K562 (cell line): Measurements from ENCODE around the gene AZGP1. TPM values are rescaled to one million over a fixed set of nuclear protein-coding genes. Genes with fewer than 3 reads are reported as not detected.

Experiments used
- ATAC-seq: fragments of 200-7000 bp; cut with Tn5 transposase; 3 replicates; pipeline ENCODE4 v1.9.1; 2020; ENCODE audit warnings: moderate library complexity
- BruUV-seq: library from RNA; stranded (reverse); fragments of 400-500 nt; replicated peaks from 2 replicates; lab custom pipeline; 2021; lab: Mats Ljungman, UMichigan
- CTCF ChIA-PET: fragments of 300-600 bp; formaldehyde crosslinking; extraction: SDS; loops from one replicate; lab custom pipeline; 2021; ENCODE audit warnings: low intra/inter-chr PET ratio; lab: Yijun Ruan, JAX
- POLR2A ChIA-PET: fragments of 300-600, 350-650 bp; sonication (Branson Sonifier 250); formaldehyde crosslinking; extraction: SDS; loops from one replicate; lab custom pipeline; 2021; ENCODE audit warnings: antibody characterized with exemption, inconsistent platforms; lab: Yijun Ruan, JAX
- DNase-seq, 4 experiments: peaks; one replicate each; pipeline versions ENCODE4 v3.0.0 to v3.0.0-alpha.2; 2011 to 2018; ENCODE audit warnings: low spot score in 3 of 4, mixed read lengths in 3 of 4; ENCODE audit errors: extremely low read depth in 1 of 4
- FAIRE-seq: peaks from 2 replicates; lab custom pipeline; 2011; peaks lifted over from hg19 to GRCh38; lab: Jason Lieb, UNC
- H2AFZ ChIP-seq: 2 replicates; pipeline ENCODE4 v1.6.0; 2011; ENCODE audit warnings: low read depth, low read length, control low read depth, inconsistent platforms
- H3K27ac ChIP-seq: fragments of 200-600 bp; 3 replicates; pipeline ENCODE4 v1.8.0; 2011; ENCODE audit warnings: low read depth, mild to moderate bottlenecking, control low read depth, inconsistent platforms, low read length, moderate library complexity, mixed read lengths; ENCODE audit errors: extremely low read depth
- H3K27me3 ChIP-seq, 2 experiments: fragments of 300-600 bp in 1 of 2; 2 replicates in 1 of 2; 3 replicates in 1 of 2; pipeline versions ENCODE4 v1.6.0 to v1.8.0; 2011; ENCODE audit warnings: inconsistent platforms in 2 of 2, low read length in 2 of 2, mild to moderate bottlenecking in 1 of 2, mixed read lengths in 1 of 2, moderate library complexity in 1 of 2; ENCODE audit not compliant: control insufficient read depth in 2 of 2, insufficient read depth in 2 of 2
- H3K36me3 ChIP-seq: fragments of 300-600 bp; 3 replicates; pipeline ENCODE4 v1.8.0; 2011; ENCODE audit warnings: mild to moderate bottlenecking, low read length, inconsistent platforms; ENCODE audit not compliant: control insufficient read depth, insufficient read depth
- H3K4me1 ChIP-seq, 2 experiments: fragments of 200-600 bp in 1 of 2; replicated peaks in 1 of 2; 2 replicates in 1 of 2; 3 replicates in 1 of 2; pipeline versions ENCODE4 v1.5.1 to v1.8.0; 2011; ENCODE audit warnings: inconsistent platforms in 2 of 2, low read length in 2 of 2, mild to moderate bottlenecking in 1 of 2, mixed read lengths in 1 of 2, moderate library complexity in 1 of 2; ENCODE audit not compliant: control insufficient read depth in 2 of 2, insufficient read depth in 2 of 2
- H3K4me2 ChIP-seq: 2 replicates; pipeline ENCODE4 v1.6.1; 2011; ENCODE audit warnings: low read length, control low read depth, inconsistent platforms, mixed read lengths; ENCODE audit not compliant: insufficient read depth
- H3K4me3 ChIP-seq: fragments of 200-600 bp; sonication (generic), shearing (Covaris generic); 2 replicates; pipeline ENCODE4 v1.5.1; 2016; ENCODE audit warnings: control low read depth, inconsistent platforms
- H3K79me2 ChIP-seq: fragments of 200-600 bp; 3 replicates; pipeline ENCODE4 v1.8.0; 2011; ENCODE audit warnings: low read length, inconsistent platforms; ENCODE audit not compliant: control insufficient read depth, insufficient read depth
- H3K9ac ChIP-seq, 2 experiments: 2 replicates each; pipeline versions ENCODE4 v1.6.0 to v1.6.1; 2011; ENCODE audit warnings: low read depth in 2 of 2, low read length in 2 of 2, control low read depth in 1 of 2, inconsistent platforms in 1 of 2, mild to moderate bottlenecking in 1 of 2, mixed read lengths in 1 of 2; ENCODE audit not compliant: insufficient read depth in 1 of 2
- H3K9me1 ChIP-seq: one replicate; pipeline ENCODE4 v1.6.0; 2011; ENCODE audit warnings: inconsistent platforms, mild to moderate bottlenecking, low read length, moderate library complexity; ENCODE audit not compliant: control insufficient read depth, insufficient read depth
- H3K9me3 ChIP-seq: replicated peaks from 2 replicates; pipeline ENCODE4 v1.5.1; 2011; ENCODE audit warnings: low read depth, low read length, inconsistent platforms; ENCODE audit not compliant: control insufficient read depth, insufficient read depth
- H4K20me1 ChIP-seq: replicated peaks from 2 replicates; pipeline ENCODE4 v1.6.1; 2011; ENCODE audit warnings: low read length, inconsistent platforms, mixed read lengths; ENCODE audit not compliant: control insufficient read depth, insufficient read depth
- ARID4B ChIP-seq: sonication (generic); formaldehyde crosslinking; IDR thresholded peaks from 2 replicates; pipeline ENCODE4 v1.8.0; 2022; ENCODE audit warnings: mild to moderate bottlenecking, missing genetic modification reagents
- EP400 ChIP-seq: fragments of 450-650 bp; IDR thresholded peaks from 2 replicates; pipeline ENCODE4 v1.6.1; 2017; ENCODE audit warnings: antibody characterized with exemption, mild to moderate bottlenecking, moderate library complexity
- MAFG ChIP-seq: fragments of 450-650 bp; conservative IDR thresholded peaks from 2 replicates; pipeline ENCODE4 v1.6.1; 2016; ENCODE audit warnings: missing genetic modification characterization, missing compliant biosample characterization
- NBN ChIP-seq: fragments of 450-650 bp; IDR thresholded peaks from 2 replicates; pipeline ENCODE4 v1.6.1; 2016; ENCODE audit warnings: low read depth, mild to moderate bottlenecking
- NCOA4 ChIP-seq: fragments of 450-650 bp; IDR thresholded peaks from 2 replicates; pipeline ENCODE4 v1.6.1; 2018; ENCODE audit warnings: mild to moderate bottlenecking; ENCODE audit not compliant: partially characterized antibody
- NR2C1 ChIP-seq, 2 experiments: fragments of 450-650 bp; IDR thresholded peaks; 2 replicates each; pipeline ENCODE4 v1.6.1; 2017; ENCODE audit warnings: mild to moderate bottlenecking in 2 of 2, antibody characterized with exemption in 1 of 2, inconsistent platforms in 1 of 2, missing compliant biosample characterization in 1 of 2, missing genetic modification characterization in 1 of 2
- ZNF174 ChIP-seq: fragments of 250-450 bp; sonication (Bioruptor Pico); IDR thresholded peaks from 2 replicates; pipeline ENCODE4 v1.4.0; 2020; ENCODE audit warnings: mild to moderate bottlenecking
- ZNF347 ChIP-seq: fragments of 450-650 bp; formaldehyde crosslinking; IDR thresholded peaks from 2 replicates; pipeline ENCODE4 v1.4.0; 2020; ENCODE audit warnings: low read depth, mild to moderate bottlenecking, moderate library complexity
- WGBS: fragments of 100-300 bp; shearing (Covaris generic); methylation state at CpG from one replicate; pipeline ENCODE4 v1.1.6; 2016; ENCODE audit warnings: low coverage, mixed read lengths; ENCODE audit not compliant: insufficient coverage; ENCODE audit errors: missing lambda C conversion rate; 5-methylcytosine and 5-hydroxymethylcytosine counted together
- in situ Hi-C: fragments of 300-500 bp; cut with MboI; formaldehyde crosslinking; loops from 4 replicates; pipeline ENCODE4 v1.15.0; 2018; ENCODE audit warnings: inconsistent platforms, mixed read lengths
- intact Hi-C: fragments of 100-400 bp; cut with micrococcal nuclease; formaldehyde crosslinking; loops from 2 replicates; pipeline ENCODE4 v1.14.2; 2022
- polyA plus RNA-seq, 8 experiments: library from polyadenylated mRNA; depleted of rRNA in 4 of 8; stranded (reverse) in 5 of 8; unstranded in 3 of 8; fragments of >200 nt; fragmentation: Nextera tagmentation in 2 of 8; fragmentation: Illumina TruSeq in 1 of 8; extraction: Ambion mirVana in 2 of 8; extraction: Trizol in 1 of 8; gene quantifications; 2 replicates each; pipeline versions ENCODE4 v1.2.1 to v1.2.3, GENCODE V29; 2011 to 2014; ENCODE audit warnings: inconsistent platforms in 1 of 8, missing spikeins in 1 of 8
- total RNA-seq, 7 experiments: library from RNA; depleted of rRNA in 6 of 7; stranded (reverse); fragments of >200 nt in 6 of 7; fragmentation: Illumina TruSeq in 2 of 7; extraction: Trizol in 2 of 7; gene quantifications; 2 replicates each; pipeline versions ENCODE4 v1.2.1 to v1.2.3, GENCODE V29; 2011 to 2021; ENCODE audit warnings: low replicate concordance in 1 of 7

AZGP1 gene
- total and polyA plus RNA-seq, 9 of the 15 experiments (the other 6 are each of a cell fraction or from before 2014, with no cell fraction given) = 0.18 to 0.53 TPM; not detected in 7

- no peak for TF ChIP-seq NCOA4
- TF ChIP-seq ZNF174 (CRISPR knock-in tag) = no peak
- no peak for TF ChIP-seq EP400
- TF ChIP-seq MAFG (tag) = no peak
- TF ChIP-seq ZNF347 (CRISPR knock-in tag) = no peak
- no peak for TF ChIP-seq NR2C1 (IDR thresholded peaks at IDR 0.05)
- no peak for TF ChIP-seq NR2C1 (tag; IDR thresholded peaks at IDR 0.05)
- no peak for TF ChIP-seq ARID4B (CRISPR knock-in tag)
- TF ChIP-seq NBN = no peak
- peaks cover 14 to 17% of the 10 kb centered on the region in 2 experiments; a peak in 4 of 5 replicates for H3K4me1 ChIP-seq
- peak overlapping the region in 1 of 2 experiments; percentile 21; a peak in 1 of 4 replicates for H3K9ac ChIP-seq
- CTCF ChIA-PET = no interaction called here
- peaks cover 32% of the 10 kb centered on the region for H3K79me2 ChIP-seq
- H3K9me1 ChIP-seq = no peaks in the 10 kb centered on the region
- DNase-seq (no peak), FAIRE-seq (no peak), ATAC-seq (no peak)
- intact Hi-C loops = loop anchor here (5.0 kb wide), 1 partner anchor 69 kb away; the partner anchor contains the start of gene ZNF3
- POLR2A ChIA-PET = interaction anchor here (0.5 to 0.9 kb wide), 2 partner anchors 9 to 14 kb away, joined by 3 to 5 read pairs; no protein-coding TSS in a partner anchor
- H3K9me3 ChIP-seq = no peaks in the 10 kb centered on the region
- BruUV-seq = no TSS peak
- 0 out of 2 replicates have a peak, but pooled peaks cover 8% of the 10 kb centered on the region for H4K20me1 ChIP-seq
- H3K4me2 ChIP-seq = no peak overlapping the region
- in situ Hi-C loops = no loop called here
- H3K27me3 ChIP-seq = peaks cover 17 to 27% of the 10 kb centered on the region in 2 experiments
- H3K4me3 ChIP-seq = no peak overlapping the region
- no peak overlapping the region for H2AFZ ChIP-seq
- no peak overlapping the region for H3K27ac ChIP-seq
- H3K36me3 ChIP-seq = peaks cover 10% of the 10 kb centered on the region; the same call in 2 of the 3 replicates
- 32% methylated on average over 3 of the region's 3 CpGs for WGBS
Measured at GRCh38 chr7:100013328-100013676, 37.5 kb upstream of the AZGP1 start.
